ENCODE results near the gene CCDC196.
"Not testable (repeated sequence)": the region's sequence is repeated elsewhere in the genome, so short reads cannot be mapped to it uniquely, and the experiment has no call there.

CCDC196 gene

DNA sequence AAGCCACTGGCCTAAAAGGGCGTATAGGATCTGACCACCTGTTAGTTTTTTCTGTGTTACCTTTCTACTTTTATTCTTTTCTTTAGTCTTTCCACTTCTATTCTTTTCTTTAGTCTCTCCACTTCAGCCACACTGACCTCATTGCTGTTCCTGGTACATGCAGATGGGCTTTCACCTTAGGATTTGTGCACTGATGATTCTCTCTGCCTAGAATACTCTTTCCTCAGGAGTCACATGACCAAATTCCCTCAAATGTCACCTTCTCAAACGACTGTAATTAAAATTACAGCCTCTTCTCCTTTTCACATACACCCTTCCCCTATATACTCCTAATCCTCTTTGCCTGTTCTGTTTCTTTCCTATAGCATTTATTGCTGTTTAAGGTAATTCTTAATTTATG lies 57.8 kb downstream of the CCDC196 start:
- H3K4me3 ChIP-seq (ENCODE audit: low read depth, low read length) = no peak overlapping the region
- no peak for DNase-seq (ENCODE audit: low read depth)
- TF ChIP-seq, protein P1, sequence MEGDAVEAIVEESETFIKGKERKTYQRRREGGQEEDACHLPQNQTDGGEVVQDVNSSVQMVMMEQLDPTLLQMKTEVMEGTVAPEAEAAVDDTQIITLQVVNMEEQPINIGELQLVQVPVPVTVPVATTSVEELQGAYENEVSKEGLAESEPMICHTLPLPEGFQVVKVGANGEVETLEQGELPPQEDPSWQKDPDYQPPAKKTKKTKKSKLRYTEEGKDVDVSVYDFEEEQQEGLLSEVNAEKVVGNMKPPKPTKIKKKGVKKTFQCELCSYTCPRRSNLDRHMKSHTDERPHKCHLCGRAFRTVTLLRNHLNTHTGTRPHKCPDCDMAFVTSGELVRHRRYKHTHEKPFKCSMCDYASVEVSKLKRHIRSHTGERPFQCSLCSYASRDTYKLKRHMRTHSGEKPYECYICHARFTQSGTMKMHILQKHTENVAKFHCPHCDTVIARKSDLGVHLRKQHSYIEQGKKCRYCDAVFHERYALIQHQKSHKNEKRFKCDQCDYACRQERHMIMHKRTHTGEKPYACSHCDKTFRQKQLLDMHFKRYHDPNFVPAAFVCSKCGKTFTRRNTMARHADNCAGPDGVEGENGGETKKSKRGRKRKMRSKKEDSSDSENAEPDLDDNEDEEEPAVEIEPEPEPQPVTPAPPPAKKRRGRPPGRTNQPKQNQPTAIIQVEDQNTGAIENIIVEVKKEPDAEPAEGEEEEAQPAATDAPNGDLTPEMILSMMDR (IDR thresholded peaks at IDR 0.05; ENCODE audit: insufficient read depth, low read depth, low read length, missing control alignments) = no peak

DNA sequence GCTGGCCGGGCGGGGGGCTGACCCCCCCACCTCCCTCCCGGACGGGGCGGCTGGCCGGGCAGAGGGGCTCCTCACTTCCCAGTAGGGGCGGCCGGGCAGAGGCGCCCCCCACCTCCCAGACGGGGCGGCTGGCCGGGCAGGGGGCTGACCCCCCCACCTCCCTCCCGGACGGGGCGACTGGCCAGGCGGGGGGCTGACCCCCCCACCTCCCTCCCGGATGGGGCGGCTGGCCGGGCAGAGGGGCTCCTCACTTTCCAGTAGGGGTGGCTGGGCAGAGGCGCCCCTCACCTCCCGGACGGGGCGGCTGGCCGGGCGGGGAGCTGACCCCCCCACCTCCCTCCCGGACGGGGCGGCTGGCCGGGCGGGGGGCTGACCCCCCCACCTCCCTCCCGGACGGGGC lies 59.0 kb downstream of the CCDC196 start:
- H3K4me3 ChIP-seq (ENCODE audit: low read depth, low read length); DNase-seq (ENCODE audit: low read depth): not testable (repeated sequence)

DNA sequence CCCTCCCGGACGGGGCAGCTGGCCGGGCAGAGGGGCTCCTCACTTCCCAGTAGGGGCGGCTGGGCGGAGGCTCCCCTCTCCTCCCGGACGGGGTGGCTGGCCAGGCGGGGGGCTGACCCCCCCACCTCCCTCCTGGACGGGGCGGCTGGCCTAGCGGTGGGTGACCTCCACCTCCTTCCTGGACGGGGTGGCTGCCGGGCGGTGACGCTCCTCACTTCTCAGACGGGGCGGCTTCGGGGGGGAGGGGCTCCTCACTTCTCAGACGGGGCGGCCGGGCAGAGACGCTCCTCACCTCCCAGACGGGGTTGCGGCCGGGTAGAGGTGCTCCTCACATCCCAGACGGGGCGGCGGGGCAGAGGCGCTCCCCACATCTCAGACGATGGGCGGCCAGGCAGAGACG lies 59.6 kb downstream of the CCDC196 start:
- H3K4me3 ChIP-seq (ENCODE audit: low read depth, low read length) = not testable (repeated sequence)

More for the DNA sequence above, 59.6 kb downstream of the CCDC196 start:
- DNase-seq (ENCODE audit: low read depth) = not testable (repeated sequence)

Data from GM12865 (cell line).